Measurements from ENCODE around the gene TSPAN1. TPM values are rescaled to one million over a fixed set of nuclear protein-coding genes. Genes with fewer than 3 reads are reported as not detected.

The TSPAN1 gene
- total and polyA plus RNA-seq, 2 of the 13 experiments (the other 11 are each of a cell fraction or from before 2014, with no cell fraction given) = 1.7 to 2.9 TPM

DNA sequence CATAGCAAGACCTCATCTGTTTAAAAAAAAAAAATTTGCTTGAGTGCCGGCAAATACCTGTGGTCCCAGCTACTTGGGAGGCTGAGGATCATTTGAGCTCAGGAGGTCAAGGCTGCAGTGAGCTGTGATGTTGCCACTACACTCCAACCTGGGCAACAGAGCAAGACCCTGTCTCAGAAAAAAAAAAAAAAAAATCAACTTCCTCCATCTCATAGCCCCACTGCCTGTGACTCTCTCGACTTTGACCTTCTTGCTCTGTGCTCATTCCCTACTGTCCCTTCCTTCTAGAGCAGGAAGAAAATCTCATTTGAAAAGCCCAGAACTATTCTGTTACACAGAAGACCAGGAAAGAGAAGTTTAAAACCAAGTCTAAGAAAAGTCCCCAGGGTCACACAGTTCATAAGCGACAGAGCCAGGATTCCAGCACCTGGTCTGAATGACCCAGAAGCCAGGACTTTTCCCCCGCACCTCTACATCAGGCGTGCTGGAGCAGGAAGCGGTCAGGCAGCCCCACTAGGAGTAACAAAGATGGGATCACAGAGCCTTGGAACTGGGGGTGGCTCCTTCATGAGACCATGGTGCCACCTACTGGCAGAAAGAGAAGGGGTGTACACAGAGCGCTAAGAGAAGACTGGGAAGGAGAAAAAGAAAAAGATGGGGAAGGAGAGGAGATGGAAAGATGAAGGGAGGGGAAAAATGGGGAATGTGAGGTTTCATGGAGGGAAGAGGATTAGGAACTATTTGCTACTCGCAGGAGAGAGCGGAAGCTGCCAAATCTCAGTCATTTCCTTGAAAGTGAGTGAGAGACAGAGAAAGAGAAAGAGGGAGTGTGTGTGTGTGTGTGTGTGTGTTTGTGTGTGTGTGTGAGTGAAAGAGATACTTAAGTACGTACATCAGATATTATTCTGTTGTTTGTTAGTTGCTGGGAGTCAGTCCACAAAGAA, 4.5 kb downstream of the TSPAN1 start (continued):
- TF ChIP-seq PAXIP1 (CRISPR knock-in tag; conservative IDR thresholded peaks at IDR 0.05) (no peak), ZNF543 (CRISPR knock-in tag; IDR thresholded peaks at IDR 0.05) (peak; percentile 71; the same call in 1 of the 2 replicates), ZNF318 (CRISPR knock-in tag; IDR thresholded peaks at IDR 0.05) (0 out of 2 replicates have a peak, but pooled peaks have one; percentile 49), PRPF4 (IDR thresholded peaks at IDR 0.05; ENCODE audit: low read depth, low read length, poor library complexity, severe bottlenecking) (no peak), ZNF260 (CRISPR knock-in tag; IDR thresholded peaks at IDR 0.05; ENCODE audit: borderline replicate concordance, low read depth) (no peak), ZNF3 (CRISPR knock-in tag; IDR thresholded peaks at IDR 0.05) (no peak), FOSL2 (CRISPR knock-in tag; IDR thresholded peaks at IDR 0.05) (no peak), PLSCR1 (CRISPR knock-in tag; IDR thresholded peaks at IDR 0.05; ENCODE audit: borderline replicate concordance) (no peak), DNMT1 (CRISPR knock-in tag; IDR thresholded peaks at IDR 0.05) (no peak), CCDC6 (CRISPR knock-in tag; IDR thresholded peaks at IDR 0.05) (0 out of 2 replicates have a peak, but pooled peaks have one; percentile 12), MBNL3 (CRISPR knock-in tag; conservative IDR thresholded peaks at IDR 0.05) (no peak)
- TF ChIP-seq, protein P1, sequence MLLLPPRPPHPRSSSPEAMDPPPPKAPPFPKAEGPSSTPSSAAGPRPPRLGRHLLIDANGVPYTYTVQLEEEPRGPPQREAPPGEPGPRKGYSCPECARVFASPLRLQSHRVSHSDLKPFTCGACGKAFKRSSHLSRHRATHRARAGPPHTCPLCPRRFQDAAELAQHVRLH (CRISPR knock-in tag; IDR thresholded peaks at IDR 0.05; ENCODE audit: borderline replicate concordance, low read depth) = peak; percentile 31; the same call in 1 of the 2 replicates

Data from HepG2 (cell line).